Erythroblast (primary cell): ENCODE data around the gene ADD1.
A peak's percentile ranks its signal among the peaks of the same experiment; 100 is the strongest.

ENCODE experiments used
- DNase-seq, 2 experiments: peaks; one replicate each; lab custom pipeline; 2025; lab: John Stamatoyannopoulos, UW
- GATA1 ChIP-seq: IDR thresholded peaks from 2 replicates; pipeline ENCODE4 v1.6.1; 2011; ENCODE audit warnings: low read depth, mild to moderate bottlenecking, control low read depth, low read length, moderate library complexity
- POLR2A ChIP-seq: IDR thresholded peaks from 2 replicates; pipeline ENCODE4 v1.6.1; 2011; ENCODE audit warnings: mild to moderate bottlenecking, low read length

Gene ADD1, protein sequence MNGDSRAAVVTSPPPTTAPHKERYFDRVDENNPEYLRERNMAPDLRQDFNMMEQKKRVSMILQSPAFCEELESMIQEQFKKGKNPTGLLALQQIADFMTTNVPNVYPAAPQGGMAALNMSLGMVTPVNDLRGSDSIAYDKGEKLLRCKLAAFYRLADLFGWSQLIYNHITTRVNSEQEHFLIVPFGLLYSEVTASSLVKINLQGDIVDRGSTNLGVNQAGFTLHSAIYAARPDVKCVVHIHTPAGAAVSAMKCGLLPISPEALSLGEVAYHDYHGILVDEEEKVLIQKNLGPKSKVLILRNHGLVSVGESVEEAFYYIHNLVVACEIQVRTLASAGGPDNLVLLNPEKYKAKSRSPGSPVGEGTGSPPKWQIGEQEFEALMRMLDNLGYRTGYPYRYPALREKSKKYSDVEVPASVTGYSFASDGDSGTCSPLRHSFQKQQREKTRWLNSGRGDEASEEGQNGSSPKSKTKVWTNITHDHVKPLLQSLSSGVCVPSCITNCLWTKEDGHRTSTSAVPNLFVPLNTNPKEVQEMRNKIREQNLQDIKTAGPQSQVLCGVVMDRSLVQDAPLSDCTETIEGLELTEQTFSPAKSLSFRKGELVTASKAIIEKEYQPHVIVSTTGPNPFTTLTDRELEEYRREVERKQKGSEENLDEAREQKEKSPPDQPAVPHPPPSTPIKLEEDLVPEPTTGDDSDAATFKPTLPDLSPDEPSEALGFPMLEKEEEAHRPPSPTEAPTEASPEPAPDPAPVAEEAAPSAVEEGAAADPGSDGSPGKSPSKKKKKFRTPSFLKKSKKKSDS

DNA sequence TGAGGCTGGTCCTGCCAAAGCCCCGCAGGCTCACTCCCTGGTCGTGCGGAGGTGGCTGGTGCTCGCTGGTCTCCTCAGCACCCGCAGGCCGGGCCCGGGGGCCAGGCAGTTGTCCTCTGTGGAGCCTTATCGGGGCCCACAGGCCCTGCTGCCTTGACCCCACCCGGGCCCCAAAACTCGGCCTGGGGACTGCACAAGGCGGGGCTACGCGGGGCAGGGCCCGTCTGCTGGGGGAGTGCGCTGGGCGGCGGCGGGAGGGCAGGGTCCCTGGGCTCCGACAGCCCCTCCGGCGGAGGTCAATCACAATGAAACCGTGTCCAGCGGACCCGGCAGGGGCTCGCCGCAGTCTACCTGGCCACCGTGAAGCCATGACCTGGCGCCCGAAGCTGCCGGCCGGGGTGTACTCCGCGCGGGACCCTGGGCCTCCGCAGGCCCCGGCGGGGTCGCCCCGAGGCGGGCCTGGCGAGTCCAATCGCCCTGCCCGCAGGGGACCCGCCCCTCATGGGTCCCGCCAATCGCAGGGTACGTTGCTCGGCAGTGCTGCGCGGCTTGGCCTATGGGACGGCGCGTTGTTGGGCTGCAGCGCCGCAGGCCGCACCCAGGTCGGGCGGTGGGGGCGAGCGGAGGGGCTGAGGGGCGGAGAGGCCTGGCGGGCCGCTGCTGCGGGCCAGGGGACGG lies at the start of gene ADD1:
Gene ADD1, plus strand, starts transcription at position 582 of the 678 bp plus-strand sequence. CDS start 32,072 bp downstream, outside the sequence.
- TF ChIP-seq GATA1 (no peak), POLR2A (peak; percentile 86)
- DNase-seq, result peak; percentile 98

DNA sequence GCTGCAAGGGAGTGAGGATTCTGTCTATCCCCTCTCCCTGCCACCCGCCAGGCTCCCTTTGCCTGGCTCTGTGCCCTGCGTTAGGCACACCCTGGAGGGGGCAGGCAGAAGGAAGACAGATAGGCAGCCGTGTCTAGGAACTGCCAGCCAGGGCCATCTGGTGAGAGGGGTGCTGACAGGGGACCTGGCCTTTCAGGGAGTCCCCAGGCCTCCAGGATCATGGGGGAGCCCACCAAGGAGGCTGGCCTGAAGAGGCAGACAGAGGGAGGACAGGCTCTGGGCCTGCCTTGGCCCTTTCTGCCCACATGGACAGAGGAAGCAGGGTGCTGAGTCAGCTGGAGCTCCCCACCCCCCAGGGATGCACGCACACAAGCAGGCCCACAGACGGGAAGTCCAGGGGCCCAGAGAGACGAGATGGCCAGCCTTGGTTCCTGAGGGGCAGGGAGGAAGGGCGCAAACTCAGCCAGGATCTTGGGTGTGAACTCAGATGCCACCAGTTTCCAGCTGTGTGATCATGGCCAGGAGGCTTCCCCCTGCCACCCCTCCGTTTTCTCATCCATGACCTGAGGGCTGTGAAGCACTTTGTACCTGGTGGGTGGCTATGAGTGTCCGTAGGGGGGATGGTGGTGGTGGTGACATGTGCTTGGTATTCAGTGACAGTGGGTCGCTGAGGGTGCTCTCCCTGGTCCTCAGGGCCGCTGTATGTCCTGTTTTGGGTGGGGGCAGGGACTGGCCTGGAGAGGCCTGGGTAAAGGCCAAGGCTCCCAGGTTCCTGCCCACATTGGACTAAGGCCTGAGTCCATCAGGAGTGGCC lies 49.0 kb upstream of the ADD1 start:
- peak; percentile 60 to 70 for DNase-seq
- TF ChIP-seq POLR2A (peak; percentile 55), GATA1 (no peak)

DNA sequence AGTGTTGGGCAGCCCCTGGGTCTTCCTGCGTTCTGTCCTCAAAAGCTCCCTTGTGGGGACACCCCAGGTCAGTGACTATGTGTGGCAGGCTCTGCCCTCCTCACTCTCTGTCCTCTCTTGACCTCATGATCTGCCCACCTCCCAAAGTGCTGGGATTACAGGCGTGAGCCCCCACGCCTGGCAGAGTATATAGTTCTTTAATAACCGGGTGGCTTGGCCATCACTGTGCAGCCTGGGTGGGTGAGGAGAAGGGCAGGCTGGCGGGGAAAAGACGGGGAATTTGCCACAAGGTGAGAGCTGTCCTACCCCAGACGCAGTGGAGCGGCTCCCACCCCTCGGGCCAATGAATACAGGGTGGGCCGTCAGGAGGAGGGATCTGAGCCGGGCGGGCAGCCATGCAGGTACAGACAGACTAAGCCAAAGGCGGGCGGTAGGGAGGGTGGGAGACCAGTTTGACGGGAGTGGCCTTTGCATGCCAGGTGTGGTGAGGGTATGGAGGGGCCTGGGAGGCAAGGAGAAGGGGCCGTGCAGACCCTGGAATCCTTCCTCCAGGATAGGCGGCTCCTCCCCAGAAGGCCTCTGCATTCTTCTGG lies 48.2 kb upstream of the ADD1 start:
- no peak for TF ChIP-seq POLR2A
- no peak for TF ChIP-seq GATA1
- no peak for DNase-seq

DNA sequence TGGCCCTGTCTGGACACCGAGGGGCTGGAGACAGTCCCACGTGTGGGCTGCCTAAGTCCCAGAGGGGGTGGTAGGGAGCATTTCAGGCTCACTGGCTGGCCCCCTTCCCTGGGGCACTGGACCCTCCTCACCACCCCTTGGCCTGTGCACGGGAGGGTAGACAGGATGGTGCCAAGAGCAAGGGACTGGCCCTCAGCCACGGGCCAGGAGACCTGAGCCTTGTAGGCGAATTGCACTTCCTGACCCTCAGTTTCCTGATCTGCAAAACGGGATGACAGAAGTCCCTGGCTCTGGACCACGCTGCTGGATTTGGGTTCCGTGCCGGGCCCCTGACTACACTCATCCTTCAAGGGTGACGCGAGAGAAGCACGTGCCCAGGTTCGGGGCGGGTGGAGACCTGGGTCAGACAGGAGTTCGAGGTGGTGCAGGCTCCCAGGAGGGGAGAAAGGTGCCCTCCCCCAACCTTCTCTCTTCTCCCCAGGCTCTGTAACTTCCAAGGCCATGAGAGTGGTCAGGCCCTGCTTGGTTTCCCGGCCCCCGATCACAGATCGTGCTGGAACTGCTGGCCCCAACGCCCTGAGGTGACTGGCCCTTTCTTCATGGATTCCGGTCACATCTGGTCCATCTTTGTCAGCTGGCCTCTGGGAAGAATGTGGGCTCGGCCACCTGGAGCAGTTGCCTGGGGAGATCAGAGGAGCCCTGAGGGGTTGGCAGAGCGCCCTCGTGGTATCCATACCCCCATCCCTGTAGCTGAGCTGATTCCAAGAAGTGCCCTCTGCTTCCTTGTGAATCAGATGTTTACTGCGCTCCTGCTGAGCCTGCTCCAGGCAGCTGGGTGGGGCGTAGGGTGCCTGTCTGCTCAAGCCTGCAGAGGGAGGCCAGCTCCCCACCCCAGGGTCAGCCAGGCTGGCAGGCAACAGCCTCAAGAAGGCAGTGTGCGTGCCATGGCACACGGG lies 47.5 kb upstream of the ADD1 start:
- DNase-seq, result no peak
- TF ChIP-seq GATA1, result no peak
- no peak for TF ChIP-seq POLR2A

DNA sequence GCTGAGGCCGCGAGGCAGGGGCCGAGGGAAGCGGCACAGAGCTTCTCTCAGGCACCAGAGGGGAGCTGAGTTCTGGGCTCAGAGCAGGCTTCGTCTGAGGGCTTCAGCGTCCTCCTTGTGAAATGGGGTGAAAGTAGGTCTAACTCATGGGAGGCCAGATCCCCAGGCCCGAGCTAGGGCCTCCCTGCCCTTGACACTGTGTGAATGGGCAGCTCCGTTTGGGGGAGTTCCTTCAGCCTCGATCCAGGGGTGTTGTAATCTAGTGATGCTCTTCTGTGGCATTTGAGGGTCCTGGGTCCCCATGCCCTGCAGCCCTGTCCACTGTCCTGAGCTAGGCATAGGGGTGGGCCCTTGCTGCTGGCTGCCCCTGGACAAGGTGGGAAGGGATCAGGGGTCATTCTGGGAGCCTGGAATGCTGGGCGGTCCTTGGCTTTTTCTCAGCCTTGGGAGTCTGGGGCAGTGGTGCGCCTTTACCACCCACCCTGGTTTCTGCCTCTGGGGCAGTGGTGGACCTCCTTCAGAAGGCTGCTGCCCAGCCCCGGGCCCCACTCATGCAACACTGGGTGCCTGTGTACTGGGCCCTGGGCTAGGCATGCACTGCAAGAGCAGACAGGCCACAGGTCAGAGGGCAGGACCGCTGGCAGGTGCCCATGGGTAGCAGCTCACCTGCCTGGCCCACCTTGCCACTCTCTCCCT lies 46.6 kb upstream of the ADD1 start:
- TF ChIP-seq GATA1 (no peak), POLR2A (no peak)
- no peak for DNase-seq

DNA sequence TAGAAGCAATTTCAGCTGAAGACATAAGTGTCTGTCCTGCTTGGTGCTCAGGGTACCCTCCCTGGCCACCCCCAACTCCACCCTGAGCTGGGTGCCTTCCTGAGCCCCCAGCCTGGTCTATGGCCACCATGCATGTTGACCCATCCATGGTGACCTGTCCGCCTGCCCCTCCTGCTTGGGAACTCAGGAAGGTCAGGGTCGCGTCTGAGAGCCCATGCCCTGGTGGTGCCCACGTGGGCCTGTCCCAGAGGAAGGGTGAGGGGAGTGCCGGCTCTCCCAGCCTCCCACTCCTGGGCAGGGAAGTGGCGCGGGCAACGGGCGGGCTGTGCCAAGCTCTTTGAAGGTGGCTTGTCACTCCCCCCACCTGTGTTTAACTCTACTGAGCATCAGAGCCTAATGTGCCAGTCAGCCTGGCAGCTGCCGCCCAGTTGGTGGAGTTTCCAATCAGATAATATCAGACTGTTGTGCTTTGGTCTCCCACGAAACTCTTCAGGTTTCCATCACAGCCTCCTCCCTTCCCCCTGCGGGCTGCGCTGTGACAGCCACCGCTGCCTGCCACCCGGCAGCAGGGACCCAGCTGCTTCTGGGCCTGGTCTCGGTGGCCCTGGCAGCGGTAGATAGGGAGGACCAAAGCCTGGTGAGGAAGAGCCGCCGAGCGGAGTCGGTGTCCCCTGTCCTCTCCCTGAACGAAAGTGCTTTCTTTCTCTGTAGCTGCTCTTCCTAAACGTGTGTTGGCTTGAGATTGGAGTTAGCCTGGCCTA lies 45.9 kb upstream of the ADD1 start:
- DNase-seq, result peak in 1 of 2 experiments; percentile 36
- peak; percentile 27 for TF ChIP-seq POLR2A
- TF ChIP-seq GATA1, result no peak

DNA sequence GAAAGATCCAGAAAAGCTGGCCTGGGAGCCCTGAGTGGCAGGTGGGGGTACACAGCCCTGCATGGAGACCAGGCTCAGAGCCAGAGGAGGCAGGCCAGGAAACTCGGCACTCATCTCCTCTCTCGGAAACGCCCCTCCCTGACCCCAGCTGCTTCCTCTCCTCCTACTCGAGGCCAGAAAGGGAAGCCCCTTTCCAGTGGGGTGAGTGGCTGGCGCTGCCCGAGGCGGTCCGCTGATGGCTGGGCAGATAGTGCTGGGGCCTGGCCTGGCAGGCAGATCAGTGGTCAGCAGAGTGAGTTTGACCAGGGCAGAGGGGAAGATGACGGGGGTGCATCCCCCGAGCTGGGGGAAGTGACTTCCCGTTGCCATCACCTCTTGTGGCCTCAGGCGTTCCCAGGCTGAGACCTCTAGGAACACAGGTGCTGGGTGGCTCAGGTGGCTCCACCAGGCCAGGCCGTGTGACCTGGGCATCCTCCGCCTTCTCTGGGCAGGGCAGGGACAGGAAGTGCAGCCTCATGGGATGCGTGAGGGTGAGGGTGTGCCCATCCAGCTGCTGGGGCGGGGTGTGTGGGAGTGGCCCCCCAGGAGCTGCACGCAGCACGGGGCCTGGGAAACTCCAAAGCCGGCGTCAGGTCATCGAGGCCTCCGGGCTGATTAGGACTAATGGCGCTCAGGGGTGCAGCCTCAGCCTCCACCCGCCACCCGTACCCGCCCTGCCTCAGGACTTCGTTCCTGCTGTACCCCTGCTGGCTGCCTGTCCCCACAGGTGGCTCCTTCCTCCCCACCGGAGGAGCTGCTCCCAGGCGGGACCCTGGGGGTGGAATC lies 45.0 kb upstream of the ADD1 start:
- no peak for TF ChIP-seq GATA1
- DNase-seq, result peak; percentile 42 to 53

DNA sequence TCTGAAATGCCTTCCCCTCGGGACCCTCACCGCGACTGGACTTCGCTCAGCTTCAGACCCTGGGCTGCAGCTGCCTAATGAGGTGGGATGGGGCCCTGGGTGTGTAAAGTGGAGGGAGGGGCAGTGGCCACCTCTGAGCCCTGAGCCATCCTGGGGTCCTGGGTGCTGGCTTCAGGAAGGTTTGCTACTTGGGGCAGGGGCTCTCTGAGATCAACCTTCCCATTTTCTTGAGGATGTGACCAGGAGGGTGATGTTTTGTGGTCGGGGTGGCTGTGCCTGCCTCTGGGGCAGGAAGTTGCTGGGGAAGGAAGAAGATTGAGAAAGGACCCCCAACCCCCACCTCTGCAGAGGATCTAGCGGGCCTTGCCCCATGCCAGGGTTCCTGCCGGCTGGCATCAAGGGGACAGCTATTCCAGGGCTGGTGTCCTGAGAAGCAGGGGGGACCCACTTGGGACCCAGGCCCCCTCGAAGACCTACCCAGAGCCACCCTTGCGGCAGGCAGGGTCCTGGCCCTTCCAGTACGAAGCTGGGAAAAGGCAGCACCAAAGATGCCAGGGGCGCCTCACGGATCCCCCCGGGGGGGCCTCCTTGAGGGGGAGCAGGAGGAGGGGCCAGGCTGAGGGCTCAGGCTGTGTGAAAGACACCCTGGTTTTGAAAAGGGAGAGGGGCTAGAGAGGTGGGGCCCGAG lies 44.3 kb upstream of the ADD1 start:
- TF ChIP-seq GATA1 (no peak), POLR2A (no peak)
- DNase-seq, result no peak

DNA sequence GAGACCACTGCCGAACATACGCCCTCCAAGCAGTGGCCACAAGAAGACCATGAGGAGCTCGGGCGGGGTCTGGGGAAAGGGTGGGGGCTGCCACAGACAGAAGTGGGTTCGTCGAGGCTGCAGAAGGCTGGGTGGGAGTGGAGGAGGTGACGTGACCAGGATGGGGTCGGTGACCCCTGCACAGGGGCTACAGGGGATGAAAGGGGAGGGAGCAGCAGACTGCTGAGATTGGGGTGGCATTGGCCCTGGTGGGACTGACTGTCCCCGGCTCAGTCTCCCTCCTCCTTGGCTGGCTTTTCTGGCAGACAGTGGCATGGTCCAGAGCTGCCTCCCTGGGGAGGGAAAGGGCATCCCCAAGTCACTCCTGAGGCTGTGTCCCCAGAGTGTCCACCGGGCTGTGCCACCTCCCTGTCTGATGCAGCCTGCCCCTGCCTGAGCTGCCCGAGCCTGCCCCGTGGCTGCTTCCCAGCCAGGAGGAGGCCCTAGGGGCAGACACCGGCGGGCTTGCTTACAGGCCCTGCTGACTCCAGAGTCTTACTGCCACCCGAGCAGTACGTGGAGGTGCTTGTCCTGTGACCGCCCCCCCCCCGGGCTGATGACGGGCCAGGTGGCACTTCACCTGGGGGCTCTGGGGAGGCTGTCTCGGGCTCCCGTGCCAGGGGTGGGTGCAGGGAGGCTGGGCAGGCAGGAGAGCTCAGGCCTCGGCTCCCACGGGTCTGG lies 43.5 kb upstream of the ADD1 start:
- TF ChIP-seq GATA1, result no peak
- no peak for TF ChIP-seq POLR2A
- DNase-seq, result no peak
